Loucy (cell line): ENCODE results near the gene MCEMP1.

Source experiments
- EZH2phosphoT487 ChIP-seq: fragments of 200-600 bp; IDR thresholded peaks from 2 replicates; pipeline ENCODE4 v1.6.1; 2018; ENCODE audit warnings: antibody characterized with exemption, mild to moderate bottlenecking, moderate library complexity, borderline replicate concordance
- TF ChIP-seq, protein P1 (sequence below): fragments of 200-600 bp; sonication (generic); conservative IDR thresholded peaks from 2 replicates; pipeline ENCODE4 v1.5.1; 2014; ENCODE audit warnings: mild to moderate bottlenecking, antibody characterized with exemption, low read length

DNA sequence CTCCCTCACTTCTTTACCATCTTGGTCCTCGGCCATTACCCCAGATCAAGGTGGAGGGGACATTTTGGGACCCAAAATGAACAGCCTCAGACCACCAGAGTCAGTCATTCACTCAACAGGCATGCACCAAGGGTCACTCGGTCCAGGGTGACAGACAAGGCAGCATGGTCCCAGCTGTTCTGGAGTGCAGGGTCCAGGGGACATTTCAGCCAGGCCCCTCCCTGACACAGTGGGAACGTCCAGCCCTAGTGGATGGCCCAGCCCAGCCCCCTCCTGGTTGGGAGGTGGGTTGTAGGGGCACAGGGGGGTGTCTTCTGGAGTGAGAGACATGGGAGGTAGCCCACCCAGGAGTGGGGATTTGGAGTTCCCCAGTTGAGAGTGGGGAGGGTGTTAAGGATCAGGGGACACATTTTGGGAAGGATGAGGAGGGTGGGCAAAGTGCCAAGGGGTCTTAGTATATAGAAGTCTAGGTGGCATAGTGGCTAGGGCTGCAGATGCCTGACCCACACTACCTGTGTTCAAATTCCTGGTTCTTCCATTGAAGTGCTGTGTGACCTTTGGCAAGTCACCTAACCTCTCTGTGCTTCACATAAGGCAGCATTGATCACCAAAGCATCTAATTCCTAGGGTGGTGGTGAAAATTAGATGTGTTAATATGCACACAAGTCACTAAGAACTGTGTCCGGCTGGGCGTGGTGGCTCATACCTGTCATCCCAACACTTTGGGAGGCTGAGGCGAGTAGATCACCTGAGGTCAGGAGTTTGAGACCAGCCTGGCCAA is 27.6 kb downstream of the MCEMP1 start:
- no peak for TF ChIP-seq EZH2phosphoT487
- TF ChIP-seq, protein P1, sequence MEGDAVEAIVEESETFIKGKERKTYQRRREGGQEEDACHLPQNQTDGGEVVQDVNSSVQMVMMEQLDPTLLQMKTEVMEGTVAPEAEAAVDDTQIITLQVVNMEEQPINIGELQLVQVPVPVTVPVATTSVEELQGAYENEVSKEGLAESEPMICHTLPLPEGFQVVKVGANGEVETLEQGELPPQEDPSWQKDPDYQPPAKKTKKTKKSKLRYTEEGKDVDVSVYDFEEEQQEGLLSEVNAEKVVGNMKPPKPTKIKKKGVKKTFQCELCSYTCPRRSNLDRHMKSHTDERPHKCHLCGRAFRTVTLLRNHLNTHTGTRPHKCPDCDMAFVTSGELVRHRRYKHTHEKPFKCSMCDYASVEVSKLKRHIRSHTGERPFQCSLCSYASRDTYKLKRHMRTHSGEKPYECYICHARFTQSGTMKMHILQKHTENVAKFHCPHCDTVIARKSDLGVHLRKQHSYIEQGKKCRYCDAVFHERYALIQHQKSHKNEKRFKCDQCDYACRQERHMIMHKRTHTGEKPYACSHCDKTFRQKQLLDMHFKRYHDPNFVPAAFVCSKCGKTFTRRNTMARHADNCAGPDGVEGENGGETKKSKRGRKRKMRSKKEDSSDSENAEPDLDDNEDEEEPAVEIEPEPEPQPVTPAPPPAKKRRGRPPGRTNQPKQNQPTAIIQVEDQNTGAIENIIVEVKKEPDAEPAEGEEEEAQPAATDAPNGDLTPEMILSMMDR = no peak
